Endothelial cell of umbilical vein (primary cell): ENCODE data around the gene C17orf75. TPM values are rescaled to one million over a fixed set of nuclear protein-coding genes. Genes with fewer than 3 reads are reported as not detected.

Experiments used
- BruUV-seq: library from RNA; stranded (reverse); fragments of 400-500 nt; replicated peaks from 2 replicates; lab custom pipeline; 2021; lab: Mats Ljungman, UMichigan
- CTCF ChIA-PET: fragments of 300-600, 350-600 bp; sonication (Branson Sonifier 250); formaldehyde crosslinking; loops from one replicate; lab custom pipeline; 2021; ENCODE audit warnings: antibody characterized with exemption, inconsistent platforms; lab: Charles Lee
- POLR2A ChIA-PET: fragments of 300-600, 350-600 bp; sonication (Branson Sonifier 250); formaldehyde crosslinking; loops from one replicate; lab custom pipeline; 2021; ENCODE audit warnings: antibody characterized with exemption, inconsistent platforms; lab: Charles Lee
- DNase-seq: peaks from one replicate; pipeline ENCODE4 v3.0.0-alpha.2; 2011; ENCODE audit warnings: low read depth, low spot score
- FAIRE-seq: peaks from 2 replicates; lab custom pipeline; 2011; peaks lifted over from hg19 to GRCh38; lab: Jason Lieb, UNC
- H2AFZ ChIP-seq: 2 replicates; pipeline ENCODE4 v1.6.0; 2012; ENCODE audit warnings: low read depth, low read length, control low read depth, inconsistent platforms
- H3K27ac ChIP-seq: 2 replicates; pipeline ENCODE4 v1.5.1; 2011; ENCODE audit warnings: low read depth, mild to moderate bottlenecking, control low read depth, low read length, moderate library complexity; ENCODE audit not compliant: insufficient read depth
- H3K27me3 ChIP-seq, 2 experiments: 2 replicates each; pipeline versions ENCODE4 v1.6.0 to v1.6.1; 2011; ENCODE audit warnings: low read length in 2 of 2, mixed read lengths in 1 of 2; ENCODE audit not compliant: control insufficient read depth in 2 of 2, insufficient read depth in 2 of 2
- H3K36me3 ChIP-seq, 2 experiments: 2 replicates in 1 of 2; 3 replicates in 1 of 2; pipeline ENCODE4 v1.5.1; 2011; ENCODE audit warnings: low read length in 2 of 2, mild to moderate bottlenecking in 1 of 2, moderate library complexity in 1 of 2; ENCODE audit not compliant: control insufficient read depth in 2 of 2, insufficient read depth in 2 of 2; ENCODE audit errors: extremely low read depth in 1 of 2
- H3K4me1 ChIP-seq: 3 replicates; pipeline ENCODE4 v1.5.1; 2011; ENCODE audit warnings: mild to moderate bottlenecking, low read length; ENCODE audit not compliant: control insufficient read depth, insufficient read depth; ENCODE audit errors: extremely low read depth
- H3K4me2 ChIP-seq: 2 replicates; pipeline ENCODE4 v1.6.1; 2011; ENCODE audit warnings: low read length, control low read depth, mixed read lengths; ENCODE audit not compliant: insufficient read depth
- H3K4me3 ChIP-seq, 3 experiments: fragments of 200-600 bp in 1 of 3; sonication (generic), shearing (Covaris generic) in 1 of 3; replicated peaks in 1 of 3; 2 replicates each; pipeline ENCODE4 v1.5.1; 2011 to 2016; ENCODE audit warnings: control low read depth in 3 of 3, low read length in 3 of 3, mild to moderate bottlenecking in 2 of 3, inconsistent platforms in 1 of 3, low read depth in 1 of 3, moderate library complexity in 1 of 3; ENCODE audit not compliant: insufficient read depth in 1 of 3
- H3K79me2 ChIP-seq: 2 replicates; pipeline ENCODE4 v1.6.0; 2012; ENCODE audit warnings: low read length, inconsistent platforms; ENCODE audit not compliant: control insufficient read depth, insufficient read depth
- H3K9ac ChIP-seq: replicated peaks from 2 replicates; pipeline ENCODE3; 2011; ENCODE audit warnings: low read length, control low read depth; ENCODE audit not compliant: insufficient read depth; ENCODE audit errors: extremely low read depth
- H3K9me1 ChIP-seq: replicated peaks from 3 replicates; pipeline ENCODE4 v1.6.0; 2011; ENCODE audit warnings: mild to moderate bottlenecking, low read length; ENCODE audit not compliant: control insufficient read depth, insufficient read depth; ENCODE audit errors: extremely low read depth
- H3K9me3 ChIP-seq: replicated peaks from 2 replicates; pipeline ENCODE4 v1.5.1; 2012; ENCODE audit warnings: low read length, inconsistent platforms; ENCODE audit not compliant: control insufficient read depth, insufficient read depth
- H4K20me1 ChIP-seq: replicated peaks from 2 replicates; pipeline ENCODE3; 2011; ENCODE audit warnings: mild to moderate bottlenecking, low read length; ENCODE audit not compliant: control insufficient read depth, insufficient read depth; ENCODE audit errors: extremely low read depth
- CTCF ChIP-seq, 2 donors: IDR thresholded peaks; 1 replicate in 1 of 2; 2 replicates in 1 of 2; pipeline ENCODE4 v1.5.1; 2011; ENCODE audit warnings: low read length in 2 of 2, mild to moderate bottlenecking in 2 of 2, moderate library complexity in 2 of 2, control low read depth in 1 of 2, inconsistent platforms in 1 of 2, low read depth in 1 of 2; ENCODE audit not compliant: insufficient read depth in 1 of 2; ENCODE audit errors: extremely low read depth in 1 of 2
- JUN ChIP-seq: IDR thresholded peaks from 2 replicates; pipeline ENCODE4 v1.6.1; 2011; ENCODE audit warnings: borderline replicate concordance, low read depth; ENCODE audit not compliant: insufficient read length, insufficient read depth
- MYC ChIP-seq: IDR thresholded peaks from one replicate; pipeline ENCODE4 v1.6.1; 2011; ENCODE audit warnings: mild to moderate bottlenecking, low read depth, low read length
- dilution Hi-C: fragments of 300-500 bp; cut with MboI; formaldehyde crosslinking; loops from one replicate; pipeline ENCODE4 v1.15.0; 2019; ENCODE audit warnings: low sequenced_read_pairs; ENCODE audit not compliant: extremely low pct_ligation_motif_present
- intact Hi-C: fragments of 100-400 bp; cut with micrococcal nuclease; formaldehyde crosslinking; loops from one replicate; pipeline ENCODE4 v1.10.0; 2022
- polyA plus RNA-seq, 4 experiments: library from polyadenylated mRNA; depleted of rRNA in 3 of 4; stranded (reverse) in 3 of 4; unstranded in 1 of 4; fragments of >200 nt; gene quantifications; 2 replicates each; pipeline versions ENCODE4 v1.2.1 to v1.2.3, GENCODE V29; 2011 to 2012; ENCODE audit warnings: missing spikeins in 1 of 4
- total RNA-seq: library from RNA; stranded (reverse); gene quantifications from 2 replicates; pipeline ENCODE4 v1.2.3, GENCODE V29; 2021

C17orf75 gene
- total and polyA plus RNA-seq, 2 donors (not counting 3 experiments of a cell fraction or from before 2014, with no cell fraction given): 8.8 to 21.5 TPM

DNA sequence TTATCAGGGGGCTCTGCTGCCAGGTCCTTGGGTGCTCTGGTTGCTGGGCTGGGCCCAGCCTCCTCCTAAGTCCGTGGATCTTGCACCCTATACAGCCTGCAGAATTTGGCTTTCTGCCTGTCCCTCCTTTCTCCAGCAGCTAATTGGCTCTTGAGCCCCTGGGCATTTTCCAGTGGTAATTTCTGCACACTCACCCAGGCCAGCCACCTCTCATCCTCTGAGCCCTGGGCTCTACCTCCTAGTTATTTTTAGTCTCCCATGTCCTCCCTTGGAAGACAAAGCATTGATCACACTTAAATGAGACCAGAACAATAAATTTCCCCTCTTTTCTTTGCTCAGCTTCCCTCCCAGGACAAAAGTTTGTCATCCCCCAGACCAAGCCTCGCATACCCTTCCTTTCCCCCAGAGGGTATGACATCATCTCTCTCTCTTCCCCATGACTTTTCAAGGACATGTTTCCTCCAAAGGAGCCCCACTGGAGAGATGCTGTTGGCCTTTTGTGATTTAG, 38.1 kb downstream of the C17orf75 start:
- FAIRE-seq: no peak
- TF ChIP-seq CTCF (IDR thresholded peaks at IDR 0.05; ENCODE audit: extremely low read depth in 1 of 2, insufficient read depth in 1 of 2, low read depth in 1 of 2, low read length in 2 of 2): no peak
- TF ChIP-seq MYC: no peak
- peak; percentile 32 for TF ChIP-seq JUN
- CTCF ChIA-PET: interaction anchor here (1.2 kb wide), 1 partner anchor 13 kb away, joined by 3 read pairs; no protein-coding TSS in a partner anchor
- Histone ChIP-seq H3K36me3 (no peaks in the 10 kb centered on the region), H3K27me3 (peaks cover 5 to 10% of the 10 kb centered on the region in 2 experiments), H3K4me2 (no peak overlapping the region), H2AFZ (no peak overlapping the region), H3K27ac (no peak overlapping the region), H3K4me3 (no peak overlapping the region), H3K9ac (no peak overlapping the region), H3K79me2 (no peaks in the 10 kb centered on the region), H3K9me1 (no peaks in the 10 kb centered on the region), H4K20me1 (no peaks in the 10 kb centered on the region), H3K4me1 (no peaks in the 10 kb centered on the region), H3K9me3 (no peaks in the 10 kb centered on the region)
- dilution Hi-C loops (no loop called here), intact Hi-C loops (no loop called here)
- POLR2A ChIA-PET: no interaction called here
- BruUV-seq: no TSS peak
- DNase-seq: no peak

DNA sequence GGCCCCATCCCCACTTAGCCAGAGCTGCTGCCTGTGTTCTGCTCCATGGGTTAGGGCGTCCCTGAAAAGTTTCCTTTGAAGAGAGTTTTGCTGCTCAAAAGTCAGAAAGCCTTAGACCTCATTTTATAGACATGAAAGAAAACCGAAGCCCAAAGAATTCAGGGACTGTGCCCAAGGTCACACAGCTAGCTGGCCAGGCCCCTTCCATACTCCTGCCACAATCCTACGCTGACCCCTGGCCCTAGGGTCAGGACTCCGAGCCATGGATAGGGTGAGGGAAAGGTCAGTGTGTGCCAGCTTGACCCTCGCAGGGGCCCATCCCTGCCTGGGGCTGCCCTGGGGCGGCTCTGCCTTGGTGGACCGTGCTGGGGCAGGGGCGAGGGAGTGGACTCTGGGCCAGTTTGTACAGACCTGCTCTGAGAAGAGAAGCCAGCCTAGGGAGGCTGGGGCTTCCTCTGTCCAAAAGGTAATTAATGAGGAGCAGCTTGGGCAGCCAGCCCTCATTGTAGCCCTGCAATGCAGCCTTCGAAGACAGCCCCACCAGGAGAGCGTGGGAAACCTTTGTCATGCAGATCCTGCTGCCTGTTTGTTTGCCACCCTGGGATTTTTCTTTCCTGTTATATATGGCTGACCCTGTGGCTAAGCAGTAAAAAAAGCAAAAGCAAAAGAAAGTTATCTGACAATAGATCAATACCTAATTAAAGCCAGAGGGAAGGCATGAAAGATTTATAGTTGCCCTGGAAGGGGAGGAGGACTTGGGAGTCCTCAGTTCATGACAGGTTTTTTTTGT, 38.9 kb downstream of the C17orf75 start:
- H4K20me1 ChIP-seq: no peaks in the 10 kb centered on the region
- no peak overlapping the region for H2AFZ ChIP-seq
- no peak overlapping the region for H3K9ac ChIP-seq
- FAIRE-seq: no peak
- BruUV-seq: no TSS peak
- no peaks in the 10 kb centered on the region for H3K9me1 ChIP-seq
- H3K4me2 ChIP-seq: no peak overlapping the region
- TF ChIP-seq MYC: no peak
- dilution Hi-C loops (no loop called here), intact Hi-C loops (no loop called here)
- H3K27ac ChIP-seq: no peak overlapping the region
- ChIA-PET POLR2A (no interaction called here), CTCF (interaction anchor here (1.2 kb wide), 1 partner anchor 13 kb away, joined by 3 read pairs; no protein-coding TSS in a partner anchor)
- H3K36me3 ChIP-seq: no peaks in the 10 kb centered on the region
- H3K27me3 ChIP-seq: peaks cover 7 to 10% of the 10 kb centered on the region in 2 experiments
- H3K4me3 ChIP-seq: no peak overlapping the region
- peak; percentile 28 for DNase-seq
- H3K79me2 ChIP-seq: no peaks in the 10 kb centered on the region
- no peaks in the 10 kb centered on the region for H3K4me1 ChIP-seq
- H3K9me3 ChIP-seq: no peaks in the 10 kb centered on the region
